Activated naive CD4-positive, alpha-beta T cell (primary cell): ENCODE results near the gene LMNB1.
"Not testable (repeated sequence)": the region's sequence is repeated elsewhere in the genome, so short reads cannot be mapped to it uniquely, and the experiment has no call there.

Experiments used
- DNase-seq, 4 experiments: peaks; one replicate each; lab custom pipeline; 2025; lab: John Stamatoyannopoulos, UW

Gene LMNB1

GRCh38 chr5:126826619-126827215 is 49.8 kb downstream of the LMNB1 start:
- DNase-seq, result no peak

GRCh38 chr5:126829098-126829497 is 52.2 kb downstream of the LMNB1 start:
- DNase-seq, result no peak

GRCh38 chr5:126830061-126830460 is 53.1 kb downstream of the LMNB1 start:
- DNase-seq, result no peak

GRCh38 chr5:126831156-126831555 is 54.2 kb downstream of the LMNB1 start:
- no peak for DNase-seq

GRCh38 chr5:126836778-126837177 is 59.8 kb downstream of the LMNB1 start:
- no peak for DNase-seq

GRCh38 chr5:126837242-126837641 is 60.3 kb downstream of the LMNB1 start:
- DNase-seq, result no peak

GRCh38 chr5:126837906-126838539 is 61.1 kb downstream of the LMNB1 start:
- no peak for DNase-seq

GRCh38 chr5:126839407-126839806 is 62.5 kb downstream of the LMNB1 start:
- not testable (repeated sequence) for DNase-seq

GRCh38 chr5:126843375-126843774 is 66.4 kb downstream of the LMNB1 start:
- not testable (repeated sequence) for DNase-seq

GRCh38 chr5:126845470-126846070 is 68.6 kb downstream of the LMNB1 start:
- DNase-seq, result peak in 2 of 4 experiments; percentile 70 to 74

GRCh38 chr5:126846344-126846743 is 69.4 kb downstream of the LMNB1 start:
- no peak for DNase-seq

GRCh38 chr5:126846744-126847455 is 70.0 kb downstream of the LMNB1 start:
- no peak for DNase-seq

- DNase-seq, result no peak
Observed at GRCh38 chr5:126847456-126847820, 70.5 kb downstream of the LMNB1 start.

GRCh38 chr5:126847826-126848251 is 70.9 kb downstream of the LMNB1 start:
- DNase-seq, result no peak

- no peak for DNase-seq
Observed at GRCh38 chr5:126848253-126848652, 71.3 kb downstream of the LMNB1 start.

GRCh38 chr5:126849101-126849678 is 72.3 kb downstream of the LMNB1 start:
- no peak for DNase-seq

GRCh38 chr5:126851501-126852011 is 74.6 kb downstream of the LMNB1 start:
- peak in 2 of 4 experiments; percentile 22 to 23 for DNase-seq

GRCh38 chr5:126852091-126852571 is 75.2 kb downstream of the LMNB1 start:
- peak in 1 of 4 experiments; percentile 4 for DNase-seq

- DNase-seq, result no peak
Observed at GRCh38 chr5:126852841-126853271, 75.9 kb downstream of the LMNB1 start.

GRCh38 chr5:126853541-126854307 is 76.8 kb downstream of the LMNB1 start:
- DNase-seq, result peak in 2 of 4 experiments; percentile 18 to 24

- no peak for DNase-seq
Observed at GRCh38 chr5:126854526-126855110, 77.7 kb downstream of the LMNB1 start.
